ENCODE data around the gene RASGEF1C.

DNA sequence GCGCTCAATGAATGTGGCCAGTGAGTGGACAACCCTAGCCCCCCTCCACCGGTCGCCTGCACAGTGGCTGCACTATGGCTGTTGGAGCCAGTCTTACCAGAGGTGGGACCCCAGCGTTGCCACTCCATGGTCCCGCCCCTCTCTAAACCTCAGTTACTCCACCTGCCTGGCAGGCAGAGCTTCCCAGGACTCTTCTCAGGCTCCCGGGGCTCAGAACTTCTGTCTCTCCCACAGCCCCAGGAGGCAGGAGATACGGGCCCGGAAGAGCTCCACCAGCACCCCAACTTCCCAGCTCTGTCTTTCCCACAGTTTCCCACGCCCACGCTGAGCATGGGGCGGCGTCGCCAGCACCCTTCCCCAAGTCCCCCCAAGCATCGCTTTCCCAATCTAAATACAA lies 975 bp downstream of the RASGEF1C start:
- TF ChIP-seq CTCF (IDR thresholded peaks at IDR 0.05), result no peak
- no peak for TF ChIP-seq POLR2AphosphoS5 (IDR thresholded peaks at IDR 0.05)
